Stimulated activated CD8-positive, alpha-beta memory T cell treated with anti-CD3 and anti-CD28 coated beads, Interleukin-12 subunit alpha, Interleukin-12 subunit beta, amount 100 ng/mL, for 1 hour (primary cell): Measurements from ENCODE around the gene GIGYF1.
"Not testable (repeated sequence)": the region's sequence is repeated elsewhere in the genome, so short reads cannot be mapped to it uniquely, and the experiment has no call there.

Experiments used
- DNase-seq: peaks from one replicate; pipeline ENCODE4 v3.0.0-alpha.2; 2020; ENCODE audit warnings: low read depth

Gene GIGYF1

DNA sequence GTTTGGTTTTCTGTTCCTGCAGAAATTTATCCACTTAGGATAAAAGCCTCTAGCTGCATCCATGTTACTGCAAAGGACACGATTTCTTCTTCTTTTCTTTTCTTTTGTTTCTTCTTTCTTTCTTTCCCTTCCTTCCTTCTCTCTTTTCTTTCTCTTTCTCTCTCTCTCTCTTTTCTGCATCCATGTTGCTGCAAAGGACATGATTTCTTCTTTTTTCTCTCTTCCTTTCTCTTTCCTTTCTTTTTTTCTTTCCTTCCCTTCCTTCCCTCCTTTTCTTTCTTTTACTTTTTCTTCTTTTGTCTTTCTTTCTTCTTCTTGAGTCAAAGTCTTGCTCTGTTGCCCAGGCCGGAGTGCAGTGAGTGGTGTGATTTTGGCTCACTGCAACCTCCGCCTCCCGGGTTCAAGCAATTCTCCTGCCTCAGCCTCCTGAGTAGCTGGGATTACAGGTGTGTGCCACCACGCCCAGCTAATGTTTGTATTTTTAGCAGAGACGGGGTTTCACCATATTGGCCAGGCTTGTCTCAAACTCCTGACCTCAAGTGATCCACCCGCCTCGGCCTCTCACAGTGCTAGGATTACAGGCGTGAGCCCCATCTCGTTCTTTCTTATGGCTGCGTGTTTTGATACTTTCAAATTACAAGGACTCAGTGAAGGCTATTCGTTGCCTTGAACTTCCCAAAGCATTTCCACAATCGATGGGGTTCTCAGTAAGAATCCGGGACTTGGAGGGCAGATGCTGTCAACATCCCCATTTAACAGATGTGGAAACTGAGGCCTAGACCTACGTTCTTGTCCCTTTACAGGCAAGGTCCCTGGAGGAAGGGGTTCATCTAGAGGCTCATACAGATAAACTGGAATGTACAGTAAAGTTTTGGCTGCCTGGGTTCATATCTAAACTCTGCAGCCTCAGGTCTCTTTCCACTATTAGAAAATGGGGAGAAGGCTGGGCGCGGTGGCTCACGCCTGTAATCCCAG lies 22.4 kb downstream of the GIGYF1 start:
- DNase-seq: no peak

- no peak for DNase-seq
These were observed 24.0 kb downstream of the GIGYF1 start for GRCh38 chr7:100670074-100670473.

GRCh38 chr7:100669106-100669505 lies 24.9 kb downstream of the GIGYF1 start:
- not testable (repeated sequence) for DNase-seq

DNA sequence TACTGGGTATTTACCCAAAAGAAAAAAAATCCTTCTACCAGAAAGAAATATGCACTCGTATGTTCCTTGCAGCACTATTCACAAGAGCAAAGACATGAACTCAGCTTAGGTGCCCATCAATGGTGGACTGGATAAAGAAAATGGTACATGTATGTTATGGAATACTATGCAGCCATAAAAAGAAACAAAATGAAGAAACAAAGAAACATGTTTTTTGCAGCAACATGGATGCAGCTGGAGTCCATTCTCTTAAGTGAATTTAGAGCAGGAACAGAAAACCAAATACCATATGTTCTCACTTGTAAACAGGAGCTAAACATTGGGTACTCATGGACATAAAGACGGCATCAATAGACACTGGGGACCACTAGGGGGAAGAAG lies 26.0 kb downstream of the GIGYF1 start:
- no peak for DNase-seq

DNA sequence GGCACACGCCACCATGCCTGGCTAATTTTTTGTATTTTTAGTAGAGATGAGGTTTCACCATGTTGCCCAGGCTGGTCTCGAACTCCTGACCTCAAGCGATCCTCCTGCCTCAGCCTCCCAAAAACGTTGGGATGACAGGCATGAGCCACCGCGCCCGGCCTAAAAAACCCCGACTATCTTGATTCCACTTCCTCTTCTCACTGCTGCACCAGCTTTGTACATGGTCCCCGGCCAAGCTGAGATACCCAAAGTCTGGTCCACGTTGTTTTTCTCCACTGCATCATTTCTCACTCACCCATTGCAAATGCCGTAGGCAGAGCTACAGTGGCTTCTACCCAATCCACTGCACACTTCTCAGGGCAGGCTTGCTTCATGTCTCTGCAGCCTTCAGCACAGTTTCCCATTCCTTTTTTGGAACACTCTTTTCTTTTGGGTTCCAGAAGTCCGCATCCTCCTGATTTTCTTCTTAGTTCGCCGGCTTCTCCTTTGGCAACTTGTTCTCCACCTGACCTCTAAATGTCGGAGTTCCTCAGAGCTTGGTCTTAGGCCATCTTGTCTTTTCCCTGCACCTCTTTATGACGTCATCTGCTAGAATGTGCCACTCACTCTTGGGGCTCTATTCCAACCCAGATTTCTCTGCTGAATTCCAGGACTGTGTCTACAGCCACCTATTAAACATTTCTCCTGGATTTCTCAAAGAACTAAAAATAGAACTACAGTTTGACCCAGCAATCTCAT lies 26.6 kb downstream of the GIGYF1 start:
- no peak for DNase-seq

GRCh38 chr7:100665168-100665726 lies 28.8 kb downstream of the GIGYF1 start:
- no peak for DNase-seq

GRCh38 chr7:100662194-100662776 lies 31.8 kb downstream of the GIGYF1 start:
- not testable (repeated sequence) for DNase-seq

DNA sequence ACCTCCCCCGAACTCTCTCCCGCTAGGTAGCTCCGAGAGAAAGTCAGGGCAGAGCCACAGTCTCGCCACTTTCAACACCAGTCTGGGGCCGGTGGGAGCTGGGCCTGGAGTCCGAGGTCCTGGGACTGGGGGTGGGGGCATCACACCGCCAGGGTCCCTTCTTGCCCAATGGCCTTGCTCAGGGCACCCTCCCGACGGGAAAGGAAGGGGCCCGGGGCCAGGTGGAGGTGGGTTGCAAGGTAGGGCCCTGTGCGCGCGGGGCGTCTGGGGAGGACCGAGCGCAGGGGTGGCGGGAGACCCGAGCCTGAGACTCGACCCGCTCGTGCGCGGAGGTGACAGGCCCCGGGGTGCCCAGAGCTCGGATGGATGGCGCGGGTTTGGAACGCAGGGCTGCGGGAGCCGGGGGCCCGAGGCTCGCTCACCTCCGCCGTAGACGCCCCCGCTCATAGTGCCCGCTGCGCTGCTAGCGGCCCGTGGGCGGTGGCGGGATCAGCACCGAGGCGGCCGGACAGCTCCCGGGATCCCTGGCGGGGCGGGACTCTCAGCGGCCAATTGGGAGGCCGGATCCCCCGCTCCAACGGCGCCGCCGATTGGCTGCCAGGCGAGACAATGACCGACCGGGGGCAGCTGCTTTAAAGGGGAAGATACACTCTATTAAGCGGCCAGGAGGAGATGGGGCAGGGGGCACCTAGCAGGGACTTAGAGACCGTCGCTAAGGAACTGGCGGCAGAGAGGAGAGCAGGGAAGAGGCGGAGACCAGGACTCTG lies 38.0 kb downstream of the GIGYF1 start, which contains the start of gene ACTL6B:
Gene ACTL6B (minus strand): TSS at position 541 of the 767 bp plus-strand sequence. CDS start 94 bp downstream, at position 447.
- peak; percentile 20 for DNase-seq

GRCh38 chr7:100654908-100655831 lies 38.9 kb downstream of the GIGYF1 start:
- DNase-seq: no peak

DNA sequence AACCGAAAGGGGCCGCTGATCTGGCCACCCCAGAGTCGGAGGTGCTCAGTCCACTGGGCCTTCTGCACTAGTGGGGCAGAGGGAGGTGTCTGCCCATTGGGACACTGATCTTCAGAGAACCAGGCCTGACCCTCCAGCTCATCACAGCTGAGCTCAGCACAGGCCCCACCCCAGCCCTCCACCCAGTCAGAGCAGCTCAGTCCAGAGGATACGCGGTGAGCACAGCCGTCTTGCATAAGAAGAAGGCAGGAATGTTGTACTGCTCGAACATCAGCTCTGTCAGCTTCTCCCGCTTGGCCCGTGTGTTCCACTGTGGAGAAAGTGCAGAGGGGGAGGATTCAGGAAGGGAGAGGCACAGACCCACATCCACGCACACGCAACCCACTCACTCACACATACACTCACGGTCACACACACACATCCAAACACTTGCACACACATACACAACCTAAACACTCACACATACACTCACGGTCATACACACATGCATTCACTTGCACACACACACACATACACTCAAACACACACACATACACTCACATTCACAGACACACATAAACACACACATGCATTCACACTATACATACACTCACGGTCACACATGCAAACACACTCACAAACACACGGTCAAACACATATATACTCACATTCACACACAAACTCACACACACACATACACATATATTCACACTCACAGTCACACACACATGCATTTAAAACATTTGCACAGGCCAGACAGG lies 44.1 kb downstream of the GIGYF1 start:
- DNase-seq: no peak

DNA sequence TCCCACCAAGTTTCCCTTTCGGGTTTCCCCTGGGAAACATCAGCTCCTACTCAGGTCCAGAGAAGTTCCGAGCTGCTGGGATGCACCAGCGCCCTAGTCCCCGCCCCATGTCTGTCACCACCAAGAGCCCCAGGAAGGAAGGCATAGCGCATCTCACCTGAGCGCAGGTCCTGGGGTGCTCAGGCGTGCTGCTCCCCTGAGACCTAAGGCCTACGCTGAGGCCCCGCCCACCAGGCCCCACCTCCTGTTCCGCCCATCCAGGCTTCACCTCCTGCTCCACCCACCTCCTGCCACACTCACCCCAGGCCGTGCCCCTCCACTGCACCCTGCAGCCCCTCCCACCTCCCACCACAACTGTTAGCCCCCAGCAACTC lies 51.5 kb downstream of the GIGYF1 start:
- no peak for DNase-seq

DNA sequence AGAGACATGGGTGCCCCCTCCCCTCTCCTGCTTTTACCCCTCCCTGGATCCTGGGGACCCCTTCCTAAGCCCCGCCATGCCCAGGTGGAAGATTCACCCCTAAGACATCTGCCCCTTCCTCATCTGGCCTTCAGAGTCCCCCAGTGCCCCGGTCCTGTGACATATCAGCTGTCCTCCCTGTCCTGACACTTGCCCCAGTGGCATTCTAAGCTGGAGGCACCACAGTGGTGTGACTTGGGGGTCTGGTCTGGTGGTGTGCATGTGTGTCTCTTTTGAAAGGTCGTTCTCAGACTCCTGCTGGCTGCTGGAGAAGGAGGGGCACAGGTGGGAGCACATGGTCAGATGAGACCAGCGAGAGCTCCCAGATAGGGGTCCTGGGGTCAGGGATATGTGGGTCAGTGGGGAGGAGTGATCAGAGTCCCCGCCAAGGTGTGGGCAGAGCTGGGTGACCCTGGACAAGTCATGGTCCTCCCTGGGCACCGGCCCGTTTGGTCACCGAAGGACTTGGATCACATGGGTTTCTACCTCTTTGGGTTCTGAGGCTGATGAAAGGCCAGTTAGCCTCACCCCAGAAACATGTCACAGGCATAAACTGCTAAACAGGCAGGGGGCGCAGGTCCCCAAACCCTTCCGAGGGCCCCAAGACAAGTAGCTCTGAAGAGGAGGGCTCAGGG lies 52.1 kb downstream of the GIGYF1 start:
- DNase-seq: no peak

GRCh38 chr7:100641463-100641859 lies 52.6 kb downstream of the GIGYF1 start, which contains the start of gene TFR2:
TSS of gene TFR2 (minus strand) at chr7:100641552. CDS start at chr7:100641509, 43 bp downstream.
- no peak for DNase-seq

- no peak for DNase-seq
These were observed 53.3 kb downstream of the GIGYF1 start for GRCh38 chr7:100640517-100641440.

DNA sequence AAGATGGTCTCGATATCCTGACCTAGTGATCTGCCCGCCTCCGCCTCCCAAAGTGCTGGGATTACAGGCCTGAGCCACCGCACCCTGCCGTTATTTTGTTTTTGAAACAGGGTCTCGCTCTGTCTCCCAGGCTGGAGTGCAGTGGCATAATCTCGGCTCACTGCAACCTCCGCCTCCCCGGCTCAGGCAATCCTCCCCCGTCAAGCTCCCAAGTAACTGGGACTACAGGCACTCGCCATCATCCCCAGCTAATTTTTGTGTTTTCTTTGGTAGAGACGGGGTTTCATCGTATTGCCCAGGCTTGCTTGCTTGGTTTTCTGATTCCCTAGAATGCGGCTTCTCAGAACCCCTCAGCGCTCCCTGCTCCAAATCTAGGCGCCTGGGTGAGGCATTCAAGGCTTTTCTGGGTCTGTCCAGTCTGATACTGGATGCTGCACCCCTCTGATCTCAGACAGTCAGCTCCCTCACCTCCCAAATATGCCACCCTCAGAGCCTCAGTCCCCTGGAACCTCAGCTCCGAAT lies 54.0 kb downstream of the GIGYF1 start:
- no peak for DNase-seq

- peak; percentile 39 for DNase-seq
These were observed 60.9 kb downstream of the GIGYF1 start for GRCh38 chr7:100632951-100633717.

DNA sequence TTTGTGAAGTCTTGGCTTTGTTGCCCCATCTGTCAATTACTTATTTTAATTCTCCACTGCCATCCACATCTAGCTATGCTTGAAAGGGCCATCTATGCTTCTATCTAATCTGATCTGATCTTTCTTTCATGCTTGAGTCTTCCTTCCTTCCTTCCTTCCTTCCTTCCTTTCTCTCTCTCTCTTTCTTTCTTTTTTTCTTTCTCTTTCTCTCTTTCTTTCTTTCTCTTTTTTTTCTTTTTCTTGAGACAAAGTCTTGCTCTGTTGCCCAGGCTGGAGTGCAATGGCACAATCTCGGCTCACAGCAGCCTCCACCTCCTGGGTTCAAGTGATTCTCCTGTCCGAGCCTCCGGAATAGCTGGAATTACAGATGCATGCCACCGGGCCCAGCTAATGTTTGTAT lies 64.0 kb downstream of the GIGYF1 start:
- DNase-seq: no peak
